ENCODE results near the gene QRICH1.

QRICH1 gene

GRCh38 chr3:49029563-49029884 lies 64.3 kb downstream of the QRICH1 start:
- DNase-seq = no peak

- DNase-seq = peak; percentile 92
Observed at GRCh38 chr3:49028673-49029562, 65.0 kb downstream of the QRICH1 start, which contains the start of gene IMPDH2. Gene IMPDH2, minus strand, starts transcription at chr3:49029398. Its CDS starts 48 bp downstream, at chr3:49029350.

- DNase-seq = no peak
Observed at GRCh38 chr3:49028298-49028672, 65.6 kb downstream of the QRICH1 start.

GRCh38 chr3:49027634-49028033 lies 66.2 kb downstream of the QRICH1 start:
- no peak for DNase-seq

- no peak for DNase-seq
Observed at GRCh38 chr3:49026536-49026935, 67.3 kb downstream of the QRICH1 start.

- no peak for DNase-seq
Observed at GRCh38 chr3:49025793-49026520, 67.9 kb downstream of the QRICH1 start.

- no peak for DNase-seq
Observed at GRCh38 chr3:49025005-49025792, 68.7 kb downstream of the QRICH1 start.

GRCh38 chr3:49024449-49024848 lies 69.4 kb downstream of the QRICH1 start:
- DNase-seq = no peak

- DNase-seq = no peak
Observed at GRCh38 chr3:49023775-49024174, 70.1 kb downstream of the QRICH1 start.

- DNase-seq = no peak
Observed at GRCh38 chr3:49022688-49023171, 71.1 kb downstream of the QRICH1 start.

- DNase-seq = peak; percentile 90
Observed at GRCh38 chr3:49021813-49022687, 71.8 kb downstream of the QRICH1 start, which contains the start of gene NDUFAF3. Gene NDUFAF3, plus strand, starts transcription at chr3:49022121. Its CDS starts 24 bp downstream, at chr3:49022145.

- peak; percentile 97 for DNase-seq
Observed at GRCh38 chr3:49021213-49021812, 72.6 kb downstream of the QRICH1 start.

- no peak for DNase-seq
Observed at GRCh38 chr3:49020330-49021212, 73.3 kb downstream of the QRICH1 start.

- DNase-seq = no peak
Observed at GRCh38 chr3:49019941-49020329, 73.9 kb downstream of the QRICH1 start.

- DNase-seq = no peak
Observed at GRCh38 chr3:49018707-49019006, 75.2 kb downstream of the QRICH1 start.

- peak; percentile 56 for DNase-seq
Observed at GRCh38 chr3:49017971-49018706, 75.7 kb downstream of the QRICH1 start, which contains the start of gene DALRD3. Gene DALRD3, minus strand, starts transcription at chr3:49018580. Its CDS starts 16 bp downstream, at chr3:49018564.

- DNase-seq = no peak
Observed at GRCh38 chr3:49017229-49017970, 76.5 kb downstream of the QRICH1 start.

- no peak for DNase-seq
Observed at GRCh38 chr3:49016414-49017228, 77.2 kb downstream of the QRICH1 start.

All from fibroblast of skin of right biceps (primary cell).